NCI-H2107 (cell line): ENCODE data around the gene NLGN4X.
"Not testable (repeated sequence)": the region's sequence is repeated elsewhere in the genome, so short reads cannot be mapped to it uniquely, and the experiment has no call there.

Experiments
- DNase-seq: peaks from one replicate; lab custom pipeline; 2025; lab: John Stamatoyannopoulos, UW

NLGN4X gene

DNA sequence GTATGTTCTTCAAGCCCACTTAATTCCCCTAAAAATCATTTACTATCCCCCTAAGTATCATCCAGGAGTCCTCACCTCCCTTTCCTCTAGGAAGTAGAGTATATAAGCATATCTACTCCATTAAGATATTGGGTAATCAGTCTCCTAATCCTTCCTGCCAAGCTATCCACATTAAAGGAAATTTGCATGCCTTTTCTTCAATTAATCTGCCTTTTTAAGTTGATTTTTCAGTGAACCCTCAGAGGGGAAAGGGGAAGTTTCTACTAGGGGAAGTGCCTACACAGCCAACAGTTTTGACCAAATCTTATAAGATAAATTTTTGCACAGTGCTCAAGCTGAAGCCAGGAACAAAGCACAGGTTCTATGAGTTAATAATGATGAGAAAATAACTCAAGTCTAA lies 222.8 kb downstream of the NLGN4X start:
- no peak for DNase-seq

DNA sequence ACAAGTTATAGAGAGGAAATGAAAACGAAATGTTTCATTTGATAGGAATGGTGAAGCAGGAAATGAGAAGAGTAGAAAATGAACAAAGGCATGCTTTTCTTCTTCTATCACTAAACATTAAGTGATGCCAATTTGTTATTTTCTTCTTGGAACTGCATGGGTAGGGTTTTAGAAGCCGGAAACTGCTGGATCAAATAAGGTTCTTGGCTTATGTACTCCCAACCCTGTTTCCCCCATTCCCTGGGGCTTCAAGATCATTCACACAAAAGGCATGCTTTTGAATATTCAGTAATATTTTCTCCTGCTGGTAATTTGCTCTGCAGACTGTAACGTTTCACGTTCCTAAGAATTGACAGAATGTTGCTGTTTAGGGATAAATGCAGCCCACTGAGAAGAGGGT lies 224.1 kb downstream of the NLGN4X start:
- no peak for DNase-seq

DNA sequence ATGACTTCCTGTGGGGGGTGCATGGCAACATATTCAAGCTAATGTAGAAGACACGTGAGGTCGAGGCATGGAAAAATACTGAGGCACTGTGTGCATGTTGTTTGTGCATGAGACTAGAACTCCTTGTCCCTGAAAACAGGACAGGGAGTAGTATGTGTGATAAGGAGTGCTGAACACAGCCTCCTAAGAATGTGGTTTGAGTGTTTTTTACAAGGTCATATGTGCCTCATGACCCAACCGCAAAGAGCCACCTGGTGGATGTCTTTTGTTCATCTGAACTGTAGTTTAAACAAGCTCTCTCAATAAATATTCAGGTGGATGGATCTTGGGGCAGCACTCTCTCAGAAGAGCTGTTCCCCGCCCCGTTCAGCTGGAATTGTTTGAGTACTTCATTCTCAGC lies 226.6 kb downstream of the NLGN4X start:
- no peak for DNase-seq

DNA sequence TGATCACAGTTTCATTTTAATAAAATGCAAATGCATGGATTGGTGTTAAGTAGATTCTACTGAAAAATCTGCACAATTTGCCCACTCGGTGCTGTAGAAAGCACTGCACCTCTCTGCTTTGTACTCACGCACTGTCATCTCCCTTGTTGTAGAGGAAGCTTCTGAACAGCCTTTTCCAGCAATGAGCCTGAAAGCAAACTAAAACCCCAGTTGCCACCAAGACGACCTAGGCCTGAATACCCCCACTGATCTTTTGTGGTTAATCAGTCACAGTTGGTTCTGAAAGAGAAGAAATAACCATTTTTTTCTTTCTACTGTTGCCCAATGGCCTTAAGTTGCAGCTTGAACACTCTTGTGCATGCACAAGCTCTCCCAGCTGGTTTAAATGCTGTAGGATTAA lies 229.8 kb downstream of the NLGN4X start:
- no peak for DNase-seq

DNA sequence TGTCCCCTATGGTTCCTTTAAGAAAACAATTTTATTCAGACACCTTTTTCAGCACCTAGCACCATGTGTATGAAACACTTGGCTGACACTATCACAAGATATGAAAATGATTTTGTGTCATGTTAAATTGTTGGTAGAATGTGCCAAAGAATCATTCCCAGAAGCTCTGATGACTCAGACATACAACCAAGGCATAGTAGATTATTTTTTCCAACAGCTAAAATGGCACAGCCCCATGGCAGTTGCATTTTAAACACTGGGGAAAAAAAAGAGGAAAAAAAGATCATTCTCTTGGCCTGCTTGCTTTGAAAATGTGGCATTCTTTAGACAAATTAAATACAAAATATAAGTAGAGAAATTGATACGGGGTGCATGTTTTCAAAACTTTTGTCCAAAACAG lies 230.2 kb downstream of the NLGN4X start:
- no peak for DNase-seq

DNA sequence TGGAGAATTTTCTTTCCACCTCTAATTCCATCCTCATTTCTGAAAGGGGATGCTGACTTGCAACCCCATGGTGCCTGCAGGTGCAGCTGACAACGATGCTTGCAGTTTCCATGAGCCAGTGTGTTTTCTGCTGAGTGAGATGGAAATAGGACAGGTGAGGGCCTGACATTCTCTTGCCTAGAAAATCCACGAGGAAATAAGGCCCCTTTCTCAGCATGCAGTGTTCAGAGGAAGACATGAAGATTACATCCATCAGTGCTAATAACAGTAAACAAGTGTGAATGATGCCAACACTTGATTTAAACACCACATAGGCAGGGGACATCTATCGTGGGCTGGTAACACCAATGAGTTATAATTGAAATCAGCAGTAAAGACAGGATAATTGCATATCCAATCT lies 237.3 kb downstream of the NLGN4X start:
- DNase-seq: no peak

DNA sequence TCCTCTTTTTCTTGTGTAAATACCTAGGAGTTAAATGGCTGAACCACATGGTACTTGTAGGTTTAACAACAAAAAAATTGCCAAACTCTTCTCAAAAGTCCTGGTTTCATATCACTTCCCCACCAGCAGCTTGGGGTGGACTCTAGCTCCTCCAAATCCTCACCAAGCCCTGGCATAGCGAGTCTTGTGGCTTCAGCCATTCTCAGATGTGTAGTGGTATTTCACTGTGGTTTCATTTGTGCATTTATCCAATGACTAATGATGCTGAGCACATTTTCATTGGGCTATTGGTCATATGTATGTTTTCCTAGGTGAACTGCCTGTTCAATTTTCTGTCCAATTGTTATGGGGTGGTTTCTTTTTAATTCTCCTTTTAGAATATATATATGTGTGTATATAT lies 249.3 kb downstream of the NLGN4X start:
- no peak for DNase-seq

DNA sequence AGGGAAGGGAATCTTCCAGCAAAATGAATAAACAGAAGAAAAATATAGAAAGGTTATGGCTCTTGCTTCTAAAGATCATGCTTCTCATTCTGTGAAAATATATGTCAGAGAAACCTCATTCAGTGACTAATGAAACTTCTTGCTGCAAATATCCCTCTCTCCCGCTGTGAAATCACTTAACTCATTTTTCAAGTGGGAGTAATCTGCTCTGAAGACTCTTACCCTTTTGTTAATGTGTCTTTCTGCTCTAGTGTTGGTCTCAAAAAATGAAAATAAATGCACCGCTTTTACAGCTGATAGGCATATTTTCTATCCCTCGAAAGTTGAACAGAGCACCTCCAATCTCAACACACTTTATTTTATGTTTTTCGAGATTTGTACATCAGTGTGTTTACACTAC lies 252.3 kb downstream of the NLGN4X start:
- DNase-seq: no peak

DNA sequence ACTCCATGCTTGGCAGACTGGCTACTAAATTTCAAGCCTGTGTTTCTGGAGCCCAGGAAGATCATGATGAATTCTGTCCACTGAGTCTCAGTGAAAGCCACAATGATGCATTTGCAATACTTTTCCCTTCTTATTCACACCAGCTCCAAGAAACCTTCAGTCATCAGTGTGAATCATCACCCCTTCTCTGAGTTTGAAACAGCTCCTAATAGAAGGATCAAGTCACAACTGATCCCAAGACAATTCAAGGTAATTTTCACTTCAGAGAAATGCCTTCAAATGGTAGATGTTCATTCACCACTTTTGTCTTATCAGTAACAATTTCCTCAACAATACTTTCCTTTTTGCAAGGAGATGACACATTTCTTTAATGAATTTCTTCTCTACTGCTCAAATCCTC lies 257.4 kb downstream of the NLGN4X start:
- no peak for DNase-seq

DNA sequence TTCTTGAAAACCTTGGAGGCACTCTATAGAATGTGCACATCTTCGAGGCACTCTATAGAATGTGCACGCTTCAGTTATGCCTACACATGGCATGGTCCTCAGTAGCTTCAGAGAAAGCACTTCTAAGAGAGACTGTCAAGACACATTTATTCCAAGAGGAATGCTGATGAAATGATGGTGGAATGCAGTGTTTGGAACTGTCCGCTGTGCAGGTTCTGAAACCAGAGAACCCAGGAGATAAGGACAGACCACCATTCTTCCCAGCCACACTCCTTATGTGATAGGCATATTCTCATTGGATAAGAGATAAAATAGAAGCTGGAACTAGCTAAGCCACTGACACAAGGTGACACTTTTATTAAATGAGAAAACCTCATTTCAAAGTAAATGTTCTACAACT lies 263.3 kb downstream of the NLGN4X start:
- DNase-seq: no peak

DNA sequence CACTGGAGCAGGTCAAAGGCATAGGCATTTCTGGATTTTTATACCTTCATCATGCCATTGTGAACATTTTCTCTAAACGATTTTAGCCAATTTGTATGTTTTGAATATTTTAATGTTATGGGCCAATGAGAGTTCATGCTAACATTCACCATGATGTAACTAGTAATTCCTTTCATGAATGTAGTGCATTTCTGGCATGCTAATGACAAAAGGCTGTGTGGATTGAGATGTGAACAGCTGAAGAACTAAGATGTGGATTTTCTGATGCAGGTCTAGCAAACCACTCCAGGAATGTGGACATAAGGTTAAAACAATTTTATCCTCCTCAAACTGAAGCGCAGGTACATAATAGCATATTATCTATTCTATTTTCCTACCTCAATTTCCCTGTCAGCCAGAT lies 269.4 kb downstream of the NLGN4X start:
- DNase-seq: no peak

DNA sequence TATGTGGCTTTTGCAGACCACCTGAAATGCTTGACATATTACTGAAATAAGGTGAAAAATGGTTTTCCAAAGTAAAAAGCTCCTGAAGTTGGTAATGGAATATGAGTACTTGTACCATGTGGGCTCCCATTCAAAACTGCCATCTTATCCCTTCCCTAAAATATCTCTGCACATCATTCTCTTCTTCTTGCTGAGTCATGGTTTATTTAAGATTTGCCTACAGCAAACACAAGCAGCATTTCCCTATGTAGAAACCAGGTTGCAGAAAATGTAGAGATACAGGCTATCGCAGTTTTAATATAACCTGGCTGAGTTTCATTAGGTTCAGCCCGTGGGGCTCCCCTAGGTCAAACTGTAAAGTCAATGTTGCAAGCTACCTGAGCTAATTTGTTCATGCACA lies 270.1 kb downstream of the NLGN4X start:
- DNase-seq: no peak

DNA sequence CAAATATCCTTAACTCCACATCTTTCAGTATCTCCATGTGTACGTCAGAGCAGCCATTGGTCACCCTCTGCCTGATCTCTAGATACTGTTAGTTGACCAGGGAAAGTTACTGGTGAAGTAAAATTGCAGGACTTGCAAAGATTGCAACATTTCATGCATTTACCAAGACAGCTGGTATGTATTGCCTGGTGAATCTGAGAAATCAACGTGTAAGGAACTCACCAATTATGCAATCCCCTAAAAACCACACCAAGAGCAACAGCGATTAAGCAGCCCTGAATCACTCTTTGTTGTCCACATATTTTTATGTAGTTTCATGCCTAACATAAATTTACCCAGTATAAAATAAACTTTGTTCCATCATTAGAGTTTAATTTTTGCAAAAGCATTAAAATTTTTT lies 271.2 kb downstream of the NLGN4X start:
- DNase-seq: no peak

DNA sequence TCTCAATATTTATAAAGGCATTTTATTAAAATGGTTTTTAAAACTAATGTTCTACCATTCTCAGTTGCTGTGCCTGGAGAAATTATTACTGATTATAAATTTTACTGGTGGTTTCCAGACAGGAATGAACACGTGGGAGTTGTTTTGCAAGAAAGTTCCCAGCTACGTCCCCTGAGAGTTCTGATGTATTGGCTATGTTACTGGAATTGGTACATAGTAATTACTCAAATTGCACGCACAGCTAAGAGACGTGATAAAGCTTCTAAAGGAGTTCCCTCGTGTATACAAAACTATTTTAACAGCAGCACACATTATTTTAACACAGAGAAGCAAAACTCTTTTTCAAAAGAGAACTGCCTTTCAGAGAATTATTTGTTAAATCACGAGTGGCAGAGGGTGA lies 292.2 kb downstream of the NLGN4X start:
- DNase-seq: no peak

DNA sequence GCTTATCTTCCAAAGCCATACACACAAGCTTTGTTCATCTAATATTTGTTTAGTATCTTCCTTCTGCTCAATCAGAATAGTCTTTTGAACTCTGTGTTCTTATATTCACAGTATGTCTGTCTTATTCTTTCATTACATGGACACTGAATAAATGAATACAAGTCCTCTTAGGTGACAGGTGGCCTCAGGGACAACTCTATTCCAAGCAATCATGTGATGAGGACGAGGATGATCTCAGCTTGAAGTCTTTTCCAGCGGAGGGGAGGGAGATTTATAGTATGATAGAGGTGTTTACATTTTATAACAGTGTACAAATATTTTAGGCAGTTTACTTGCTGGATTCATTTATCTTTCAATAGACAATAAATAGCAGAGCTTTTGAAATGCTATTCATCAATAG lies 300.4 kb downstream of the NLGN4X start:
- DNase-seq: no peak

DNA sequence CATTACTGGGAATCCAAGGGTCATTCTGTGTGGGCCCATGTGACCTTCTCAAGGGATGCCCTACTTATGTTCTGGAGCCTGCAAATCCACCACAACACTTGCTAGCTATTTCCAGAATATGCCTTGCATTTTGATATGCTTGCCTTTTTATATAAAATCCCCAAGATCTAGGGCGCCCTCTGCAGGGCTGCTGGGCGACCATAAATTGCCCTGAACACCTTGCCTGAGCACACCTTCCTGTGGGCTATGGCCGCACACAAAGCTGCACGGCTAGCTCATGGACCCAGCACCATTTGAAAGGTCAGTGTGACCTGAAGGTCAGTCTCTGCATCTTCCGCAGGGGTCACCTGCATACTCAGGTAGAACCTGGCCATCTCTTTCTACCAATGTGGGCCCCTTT lies 311.7 kb downstream of the NLGN4X start:
- no peak for DNase-seq

DNA sequence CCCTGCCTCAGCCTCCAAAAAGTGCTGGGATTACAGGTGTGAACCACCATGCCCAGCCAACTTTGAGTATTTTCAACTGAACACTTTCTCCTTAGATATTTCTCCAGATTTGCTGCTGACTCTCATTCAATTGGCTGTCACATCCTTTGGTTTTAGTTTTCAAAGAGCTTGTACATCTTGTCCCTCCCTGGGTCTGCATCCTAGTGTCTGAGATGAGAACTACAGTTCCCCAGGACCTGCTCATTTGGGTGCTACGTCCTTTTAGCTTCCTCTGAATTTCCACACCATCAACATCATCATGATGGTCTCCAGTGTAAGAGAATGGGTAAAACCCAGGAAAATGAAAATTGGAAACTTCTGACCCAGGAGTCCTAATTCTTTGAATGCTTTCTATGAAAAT lies 312.9 kb downstream of the NLGN4X start:
- DNase-seq: no peak

DNA sequence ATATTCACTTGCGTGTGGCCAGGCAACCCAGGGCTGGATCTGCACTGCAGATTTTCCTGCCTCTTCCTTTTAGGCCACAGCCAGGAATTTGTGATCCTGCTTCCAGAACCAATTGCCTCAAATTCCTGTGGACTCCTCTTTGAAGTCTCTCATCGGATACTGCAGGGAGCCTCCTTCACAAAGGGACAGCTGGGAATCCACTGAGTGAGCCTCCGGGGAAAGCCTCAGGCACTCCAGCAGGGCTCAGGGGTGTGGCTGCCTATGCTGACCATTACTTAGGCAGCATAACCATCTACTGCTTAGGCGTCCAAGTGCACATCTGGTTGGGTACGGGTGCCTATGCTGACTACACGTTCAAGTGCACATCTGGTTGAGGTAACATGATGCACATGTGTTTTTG lies 321.5 kb downstream of the NLGN4X start:
- no peak for DNase-seq

DNA sequence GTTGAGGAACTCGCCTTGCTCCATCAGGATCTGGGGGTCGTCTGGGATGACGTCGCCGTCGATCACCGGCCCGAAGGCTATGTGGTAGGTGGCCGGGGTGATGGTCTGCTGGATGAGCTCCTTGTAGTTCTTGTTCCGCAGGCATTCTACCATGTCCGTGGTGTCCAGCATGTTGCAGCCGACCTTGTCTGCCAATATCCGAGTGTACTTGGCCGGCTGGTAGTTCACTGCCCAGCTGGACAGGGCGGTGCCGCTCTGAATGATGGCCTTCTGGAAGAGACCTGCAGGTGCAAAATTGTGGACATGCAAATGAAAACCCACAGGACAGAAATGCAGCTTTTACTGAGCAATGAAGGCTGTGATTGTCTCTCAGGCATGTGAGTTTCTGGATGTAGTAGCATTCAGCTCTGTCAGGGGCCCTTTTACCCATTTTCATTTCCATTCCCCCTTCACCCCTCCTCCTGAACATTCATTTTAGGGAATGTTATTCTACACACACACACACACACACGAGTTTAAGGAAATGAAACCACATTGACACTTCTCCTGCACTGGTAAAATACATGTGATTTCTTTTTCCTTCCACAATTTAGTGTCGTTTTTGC lies 325.0 kb downstream of the NLGN4X start:
- DNase-seq: not testable (repeated sequence)

DNA sequence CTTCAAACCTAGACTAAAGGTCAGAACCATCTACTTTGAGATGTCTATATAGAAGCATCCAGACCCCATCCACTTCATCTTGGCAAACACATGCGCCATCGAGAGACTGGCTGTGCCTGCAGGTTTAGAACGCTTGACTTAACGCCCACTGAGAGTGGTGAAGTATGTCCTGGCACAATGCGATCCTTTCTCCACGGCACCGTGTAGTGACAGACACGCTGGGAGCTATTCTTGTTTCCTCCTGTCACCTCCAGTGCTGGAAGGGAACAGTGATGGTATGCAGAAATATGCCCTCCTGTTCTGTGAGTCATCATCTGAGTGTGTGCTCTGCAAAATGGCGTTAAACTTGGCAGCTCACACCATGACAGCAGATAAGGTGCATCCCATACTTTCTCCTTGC lies 330.2 kb downstream of the NLGN4X start:
- DNase-seq: no peak

DNA sequence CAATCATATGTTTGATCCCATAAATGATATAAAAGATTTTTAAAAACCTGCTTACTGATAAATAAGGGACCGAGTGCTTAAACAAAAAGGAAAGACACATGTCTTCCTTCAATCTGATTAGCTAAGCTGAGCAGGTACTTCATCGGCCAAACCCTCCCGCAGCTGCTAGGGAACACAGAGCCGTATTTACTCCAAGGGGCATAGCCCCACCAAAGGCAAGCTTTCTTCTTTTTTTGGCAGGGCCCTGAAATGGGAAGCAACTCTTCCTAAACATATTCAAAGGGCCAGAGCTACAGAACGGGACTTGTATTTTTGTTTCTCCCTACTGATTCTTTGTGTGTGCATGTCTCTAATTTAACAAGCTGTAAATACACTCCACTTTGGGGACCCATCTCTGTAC lies 337.3 kb downstream of the NLGN4X start:
- no peak for DNase-seq

DNA sequence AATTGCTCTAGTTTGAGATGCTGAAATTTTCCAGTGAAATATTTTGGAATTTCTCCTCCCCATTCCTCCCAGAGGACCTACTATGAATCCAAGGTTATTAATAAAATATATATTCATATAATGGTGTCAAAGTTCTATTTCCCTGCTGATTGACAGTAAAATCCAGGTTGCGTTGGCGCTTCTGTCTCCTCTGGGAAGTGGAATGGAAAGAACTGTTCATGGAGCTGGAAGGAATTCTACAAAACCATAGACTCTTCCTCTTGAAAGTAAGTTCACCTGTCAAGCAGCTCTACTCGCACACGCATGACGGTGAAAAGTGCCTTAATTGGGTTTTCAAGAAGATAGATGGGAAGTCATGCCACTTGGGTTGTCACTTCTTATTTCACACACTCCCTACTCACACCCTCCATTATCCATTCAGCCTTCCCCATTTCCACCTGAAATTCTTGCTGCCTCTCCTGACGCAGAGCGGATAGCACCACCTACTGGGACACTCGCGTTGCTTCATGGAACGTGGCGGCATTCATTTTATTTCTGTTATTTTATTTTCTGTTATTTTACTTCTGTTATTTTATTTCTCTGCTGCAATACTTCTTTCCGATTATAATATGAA lies 351.6 kb downstream of the NLGN4X start:
- no peak for DNase-seq

DNA sequence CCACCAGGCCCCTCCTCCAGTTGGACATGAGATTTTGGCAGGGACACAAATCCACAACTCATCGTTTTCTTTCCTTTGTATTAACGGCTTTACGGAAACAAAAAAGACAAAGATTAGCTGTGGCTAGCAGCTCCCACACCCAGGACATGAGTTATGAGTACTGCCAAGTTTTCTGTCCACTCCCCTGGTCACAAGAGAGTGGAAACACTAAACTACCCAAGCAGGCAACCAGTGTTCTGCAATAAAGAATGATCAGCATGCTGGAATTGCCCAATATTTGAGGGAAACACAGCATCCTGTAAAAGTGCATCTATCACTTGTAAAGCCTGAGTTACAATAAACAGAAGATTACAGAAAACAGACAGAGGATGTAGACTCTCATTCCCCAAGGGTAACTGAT lies 358.4 kb downstream of the NLGN4X start:
- DNase-seq: no peak

DNA sequence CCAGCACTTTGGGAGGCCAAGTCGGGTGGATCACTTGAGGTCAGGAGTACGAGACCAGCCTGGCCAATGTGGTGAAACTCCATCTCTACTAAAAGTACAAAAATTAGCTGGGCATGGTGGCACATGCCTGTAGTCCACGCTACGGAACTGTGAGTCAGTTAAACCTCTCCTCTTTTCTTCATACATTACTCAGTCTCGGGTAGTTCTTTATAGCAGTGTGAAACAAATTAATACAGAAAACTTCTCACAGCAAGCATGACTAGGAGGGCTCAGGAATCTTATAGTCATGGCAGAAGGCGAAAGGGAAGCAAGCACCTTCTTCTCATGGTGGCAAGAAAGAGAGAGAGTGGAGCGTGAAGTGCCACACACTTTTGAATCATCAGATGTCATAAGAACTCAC lies 358.9 kb downstream of the NLGN4X start:
- no peak for DNase-seq

DNA sequence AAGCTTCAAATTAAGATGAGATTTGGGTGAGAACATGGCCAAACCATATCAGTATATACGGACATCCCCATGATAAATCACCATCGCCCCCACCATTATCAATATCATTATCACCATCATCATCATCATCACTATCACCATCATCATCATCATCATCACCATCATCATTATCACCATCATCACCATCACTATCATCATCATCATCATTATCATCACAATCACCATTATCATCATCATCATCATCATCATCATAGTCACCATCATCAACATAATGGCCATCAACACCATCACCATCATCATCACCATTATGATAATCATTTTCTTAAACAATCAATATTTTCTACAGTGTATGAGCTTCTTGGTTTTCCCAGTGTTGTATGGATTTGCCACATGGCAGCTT lies 360.9 kb downstream of the NLGN4X start:
- no peak for DNase-seq
